CD4-positive, alpha-beta T cell treated with Interleukin-15 for 1 hour (primary cell): ENCODE results near the gene OR6Q1.
"Not testable (repeated sequence)": the region's sequence is repeated elsewhere in the genome, so short reads cannot be mapped to it uniquely, and the experiment has no call there.

Experiments
- DNase-seq: peaks from one replicate; pipeline ENCODE4 v3.0.0-alpha.2; 2020

OR6Q1 gene

GRCh38 chr11:58030653-58031052 lies at the start of gene OR6Q1:
TSS of gene OR6Q1 (plus strand) at chr11:58030953. CDS start at chr11:58030953, 0 bp downstream.
- DNase-seq: no peak

GRCh38 chr11:57981536-57981935 lies 49.2 kb upstream of the OR6Q1 start:
- DNase-seq: no peak

GRCh38 chr11:57982776-57983175 lies 48.0 kb upstream of the OR6Q1 start:
- no peak for DNase-seq

GRCh38 chr11:57983191-57983590 lies 47.6 kb upstream of the OR6Q1 start:
- DNase-seq: no peak

GRCh38 chr11:57999523-57999922 lies 31.2 kb upstream of the OR6Q1 start:
- DNase-seq: not testable (repeated sequence)

GRCh38 chr11:58000021-58000420 lies 30.7 kb upstream of the OR6Q1 start:
- DNase-seq: not testable (repeated sequence)

- DNase-seq: no peak
These were observed 30.1 kb upstream of the OR6Q1 start for GRCh38 chr11:58000699-58001098.

- no peak for DNase-seq
These were observed 27.7 kb upstream of the OR6Q1 start for GRCh38 chr11:58003036-58003435.

- no peak for DNase-seq
These were observed 27.2 kb upstream of the OR6Q1 start for GRCh38 chr11:58003591-58003990.

- no peak for DNase-seq
These were observed 26.1 kb upstream of the OR6Q1 start for GRCh38 chr11:58004664-58005063.

- DNase-seq: no peak
These were observed 23.8 kb upstream of the OR6Q1 start for GRCh38 chr11:58006940-58007339.

GRCh38 chr11:58011771-58012170 lies 19.0 kb upstream of the OR6Q1 start:
- no peak for DNase-seq

- no peak for DNase-seq
These were observed 7.3 kb upstream of the OR6Q1 start, which contains the start of gene OR9Q1 for GRCh38 chr11:58023435-58023931. TSS of gene OR9Q1 (plus strand) at chr11:58023881. CDS start at chr11:58179445, 155,564 bp downstream.

- no peak for DNase-seq
These were observed 6.1 kb upstream of the OR6Q1 start for GRCh38 chr11:58024601-58025091.

GRCh38 chr11:58027341-58027740 lies 3.4 kb upstream of the OR6Q1 start:
- no peak for DNase-seq

- no peak for DNase-seq
These were observed 1.9 kb upstream of the OR6Q1 start for GRCh38 chr11:58028687-58029411.

GRCh38 chr11:58034471-58034870 lies 3.7 kb downstream of the OR6Q1 start:
- no peak for DNase-seq

GRCh38 chr11:58039589-58039988 lies 8.8 kb downstream of the OR6Q1 start:
- no peak for DNase-seq

GRCh38 chr11:58043379-58043778 lies 12.6 kb downstream of the OR6Q1 start:
- no peak for DNase-seq

GRCh38 chr11:58046231-58046630 lies 15.5 kb downstream of the OR6Q1 start:
- no peak for DNase-seq

- DNase-seq: no peak
These were observed 17.1 kb downstream of the OR6Q1 start for GRCh38 chr11:58047818-58048217.

- no peak for DNase-seq
These were observed 25.2 kb downstream of the OR6Q1 start for GRCh38 chr11:58055806-58056401.

- DNase-seq: no peak
These were observed 26.7 kb downstream of the OR6Q1 start for GRCh38 chr11:58057481-58057880.
